Hepatic stellate cell (primary cell): ENCODE results near the gene DLG2.

Experiments used
- DNase-seq: peaks from one replicate; pipeline ENCODE4 v3.0.0; 2011; ENCODE audit warnings: low spot score

The DLG2 gene

GRCh38 chr11:84194696-84195095 is 1432.4 kb downstream of the DLG2 start:
- DNase-seq, result no peak

- no peak for DNase-seq
Observed at GRCh38 chr11:84193706-84194105, 1433.4 kb downstream of the DLG2 start.

- DNase-seq, result no peak
Observed at GRCh38 chr11:84188521-84188920, 1438.6 kb downstream of the DLG2 start.

- no peak for DNase-seq
Observed at GRCh38 chr11:84173078-84173477, 1454.1 kb downstream of the DLG2 start.

GRCh38 chr11:84165139-84165538 is 1462.0 kb downstream of the DLG2 start:
- no peak for DNase-seq

- no peak for DNase-seq
Observed at GRCh38 chr11:84164728-84165127, 1462.4 kb downstream of the DLG2 start.

GRCh38 chr11:84163116-84163515 is 1464.0 kb downstream of the DLG2 start:
- no peak for DNase-seq

GRCh38 chr11:84157639-84158038 is 1469.5 kb downstream of the DLG2 start:
- DNase-seq, result no peak

GRCh38 chr11:84146826-84147225 is 1480.3 kb downstream of the DLG2 start:
- DNase-seq, result no peak

- DNase-seq, result no peak
Observed at GRCh38 chr11:84145616-84146185, 1481.4 kb downstream of the DLG2 start.

GRCh38 chr11:84144531-84144930 is 1482.6 kb downstream of the DLG2 start:
- DNase-seq, result no peak

- DNase-seq, result no peak
Observed at GRCh38 chr11:84142411-84142810, 1484.7 kb downstream of the DLG2 start.

GRCh38 chr11:84140386-84141169 is 1486.6 kb downstream of the DLG2 start:
- DNase-seq, result no peak

- no peak for DNase-seq
Observed at GRCh38 chr11:84137960-84138359, 1489.2 kb downstream of the DLG2 start.

- DNase-seq, result no peak
Observed at GRCh38 chr11:84137505-84137904, 1489.6 kb downstream of the DLG2 start.

- no peak for DNase-seq
Observed at GRCh38 chr11:84136926-84137325, 1490.2 kb downstream of the DLG2 start.

GRCh38 chr11:84130646-84131427 is 1496.3 kb downstream of the DLG2 start:
- DNase-seq, result no peak

GRCh38 chr11:84129961-84130576 is 1497.1 kb downstream of the DLG2 start:
- no peak for DNase-seq

- DNase-seq, result no peak
Observed at GRCh38 chr11:84128840-84129239, 1498.3 kb downstream of the DLG2 start.

- no peak for DNase-seq
Observed at GRCh38 chr11:84117394-84117793, 1509.8 kb downstream of the DLG2 start.

GRCh38 chr11:84106541-84106940 is 1520.6 kb downstream of the DLG2 start:
- DNase-seq, result no peak

GRCh38 chr11:84105148-84105547 is 1522.0 kb downstream of the DLG2 start:
- no peak for DNase-seq

- DNase-seq, result no peak
Observed at GRCh38 chr11:84103096-84103495, 1524.0 kb downstream of the DLG2 start.
